Measurements from ENCODE around the gene TTC31.

The TTC31 gene

GRCh38 chr2:74504591-74504990 lies 21.7 kb downstream of the TTC31 start:
- TF ChIP-seq FOXP2 (optimal IDR thresholded peaks at IDR 0.05; ENCODE audit: borderline replicate concordance, extremely low read depth, extremely low read length, insufficient read depth), result no peak
- no peak for TF ChIP-seq TAF1 (IDR thresholded peaks at IDR 0.05; ENCODE audit: borderline replicate concordance, insufficient read depth, low read length)
- TF ChIP-seq REST (IDR thresholded peaks at IDR 0.05; ENCODE audit: insufficient read depth in 1 of 2, low read depth in 2 of 2, low read length in 2 of 2), result no peak
- no peak for TF ChIP-seq SIN3A (IDR thresholded peaks at IDR 0.05; ENCODE audit: borderline replicate concordance, insufficient read depth, low read length)
- no peak for TF ChIP-seq POLR2AphosphoS5 (IDR thresholded peaks at IDR 0.05; ENCODE audit: low read depth, low read length)

- TF ChIP-seq POLR2AphosphoS5 (IDR thresholded peaks at IDR 0.05; ENCODE audit: low read depth, low read length), result no peak
- no peak for TF ChIP-seq SIN3A (IDR thresholded peaks at IDR 0.05; ENCODE audit: borderline replicate concordance, insufficient read depth, low read length)
- TF ChIP-seq REST (IDR thresholded peaks at IDR 0.05; ENCODE audit: insufficient read depth in 1 of 2, low read depth in 2 of 2, low read length in 2 of 2), result no peak
- TF ChIP-seq TAF1 (IDR thresholded peaks at IDR 0.05; ENCODE audit: borderline replicate concordance, insufficient read depth, low read length), result no peak
- no peak for TF ChIP-seq FOXP2 (optimal IDR thresholded peaks at IDR 0.05; ENCODE audit: borderline replicate concordance, extremely low read depth, extremely low read length, insufficient read depth)
Measured at GRCh38 chr2:74505448-74506246, 22.8 kb downstream of the TTC31 start.

- TF ChIP-seq REST (IDR thresholded peaks at IDR 0.05; ENCODE audit: insufficient read depth in 1 of 2, low read depth in 2 of 2, low read length in 2 of 2), result no peak
- no peak for TF ChIP-seq SIN3A (IDR thresholded peaks at IDR 0.05; ENCODE audit: borderline replicate concordance, insufficient read depth, low read length)
- TF ChIP-seq POLR2AphosphoS5 (IDR thresholded peaks at IDR 0.05; ENCODE audit: low read depth, low read length), result peak; percentile 69; the same call in 1 of the 2 replicates
- TF ChIP-seq TAF1 (IDR thresholded peaks at IDR 0.05; ENCODE audit: borderline replicate concordance, insufficient read depth, low read length), result peak; percentile 78; the same call in 1 of the 2 replicates
- TF ChIP-seq FOXP2 (optimal IDR thresholded peaks at IDR 0.05; ENCODE audit: borderline replicate concordance, extremely low read depth, extremely low read length, insufficient read depth), result no peak
Measured at GRCh38 chr2:74507145-74507925, 24.5 kb downstream of the TTC31 start, which contains the start of gene PCGF1. Gene PCGF1, minus strand, starts transcription at chr2:74507695. Its CDS starts 27 bp downstream, at chr2:74507668.

- TF ChIP-seq FOXP2 (optimal IDR thresholded peaks at IDR 0.05; ENCODE audit: borderline replicate concordance, extremely low read depth, extremely low read length, insufficient read depth), result no peak
- TF ChIP-seq REST (IDR thresholded peaks at IDR 0.05; ENCODE audit: insufficient read depth in 1 of 2, low read depth in 2 of 2, low read length in 2 of 2), result no peak
- TF ChIP-seq SIN3A (IDR thresholded peaks at IDR 0.05; ENCODE audit: borderline replicate concordance, insufficient read depth, low read length), result no peak
- no peak for TF ChIP-seq POLR2AphosphoS5 (IDR thresholded peaks at IDR 0.05; ENCODE audit: low read depth, low read length)
- TF ChIP-seq TAF1 (IDR thresholded peaks at IDR 0.05; ENCODE audit: borderline replicate concordance, insufficient read depth, low read length), result no peak
Measured at GRCh38 chr2:74507926-74508520, 25.1 kb downstream of the TTC31 start.

Measured in PFSK-1 (cell line).